ENCODE results near the gene ARRDC3.
"Not testable (repeated sequence)": the region's sequence is repeated elsewhere in the genome, so short reads cannot be mapped to it uniquely, and the experiment has no call there.

Gene ARRDC3

DNA sequence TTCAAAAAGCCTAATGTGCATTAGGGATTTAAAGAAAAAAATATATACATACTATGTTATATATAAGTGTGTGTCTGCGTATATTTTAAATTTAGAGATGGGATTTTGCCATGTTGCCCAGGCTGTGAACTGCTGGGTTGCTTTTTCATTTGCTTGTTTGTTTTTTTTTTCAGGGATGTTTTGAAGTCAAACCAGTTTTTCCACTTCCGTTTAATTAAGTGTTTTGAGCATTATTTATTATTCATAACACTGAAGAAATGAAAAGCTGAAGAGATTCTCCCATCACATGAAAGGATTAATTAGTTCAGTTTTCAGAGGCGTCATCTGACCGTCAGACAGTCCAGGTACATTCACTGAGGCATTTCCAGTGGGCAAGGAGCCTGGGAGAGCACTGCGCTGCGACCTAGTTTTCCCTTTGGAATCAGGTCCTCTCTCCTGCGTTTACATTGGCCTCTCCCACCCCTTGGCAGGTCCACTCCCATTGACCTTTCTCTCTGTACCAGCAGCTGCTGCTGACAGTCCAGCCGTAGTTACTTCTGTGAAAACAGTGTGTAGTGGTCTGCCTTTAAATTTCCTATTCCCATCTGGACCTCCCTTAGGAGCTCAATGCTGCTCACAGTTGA lies 26.0 kb downstream of the ARRDC3 start:
- DNase-seq = no peak

DNA sequence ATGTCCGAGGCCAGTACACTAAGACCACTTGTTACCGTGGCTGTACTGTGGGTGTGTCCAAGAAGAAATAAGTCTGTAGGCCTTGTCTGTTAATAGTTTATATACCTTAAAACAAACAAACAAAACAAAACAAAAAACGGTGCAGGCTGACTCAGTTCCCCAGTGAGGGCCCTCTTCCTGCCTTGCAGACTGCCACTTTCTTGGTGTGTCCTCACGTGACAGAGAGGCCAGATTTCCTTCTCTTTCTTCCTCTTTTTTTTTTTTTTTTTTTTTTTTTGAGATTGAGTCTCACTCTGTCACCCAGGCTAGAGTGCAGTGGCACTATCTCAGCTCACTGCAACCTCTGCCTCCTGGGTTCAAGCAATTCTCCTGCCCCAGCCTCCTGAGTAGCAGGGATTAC lies 28.2 kb downstream of the ARRDC3 start:
- DNase-seq = not testable (repeated sequence)

DNA sequence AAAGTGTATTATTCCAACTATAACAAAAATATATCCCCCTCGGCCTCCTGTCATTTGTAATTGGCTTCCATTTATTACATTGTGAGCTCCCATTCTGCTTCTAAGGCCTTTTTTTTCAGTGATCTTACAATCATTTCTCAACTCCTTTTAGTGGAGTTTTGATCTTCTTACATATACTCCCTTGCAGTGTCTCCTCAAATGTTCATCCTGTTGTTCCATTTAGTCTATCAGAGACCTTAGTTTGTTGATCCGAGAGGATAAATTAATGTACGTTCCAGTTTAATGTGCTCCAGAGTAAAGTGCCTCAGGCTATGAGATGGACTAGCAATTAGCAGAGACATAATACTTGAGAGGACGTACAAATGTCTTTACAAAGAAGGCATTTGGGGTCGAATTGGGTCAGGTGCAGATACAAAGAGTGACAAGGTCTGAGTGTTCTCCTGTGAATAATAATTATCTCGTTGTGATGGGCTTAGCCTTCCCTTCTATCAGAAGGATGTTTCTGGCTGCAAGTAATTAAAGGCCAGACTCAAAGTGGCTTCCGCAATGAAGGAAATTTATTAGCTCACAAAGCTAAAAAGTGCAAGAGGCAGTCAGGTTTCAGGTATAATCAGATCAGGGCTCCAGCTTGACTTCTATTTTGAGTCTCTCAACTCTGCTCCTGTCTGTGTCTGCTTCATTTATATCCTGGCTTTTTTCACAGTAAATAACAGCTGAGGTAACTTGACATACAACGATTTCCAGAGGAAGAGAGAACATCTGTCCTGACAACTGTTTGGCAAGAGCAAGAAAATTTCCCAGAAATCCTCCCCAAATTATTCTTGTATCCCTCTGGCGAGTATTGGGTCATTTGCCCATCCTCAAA lies 30.1 kb downstream of the ARRDC3 start:
- DNase-seq = no peak

DNA sequence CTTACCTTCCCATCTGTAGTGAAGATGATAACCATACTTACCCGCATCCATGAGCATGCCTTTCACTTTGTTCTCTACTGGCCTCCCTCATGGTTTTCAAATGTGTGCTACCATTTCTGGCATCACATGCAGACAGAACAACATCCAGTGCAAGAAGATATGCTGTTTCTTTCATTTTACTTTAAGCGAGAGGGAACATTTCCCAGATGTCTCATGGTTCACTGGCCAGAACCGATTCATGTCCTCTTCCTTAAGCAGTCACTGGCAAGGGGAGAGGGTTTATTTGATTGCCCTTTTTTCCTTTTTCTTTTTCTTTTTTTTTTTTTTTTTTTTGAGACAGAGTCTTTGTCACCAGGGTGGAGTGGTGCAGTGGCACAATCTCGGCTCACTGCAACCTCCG lies 37.7 kb downstream of the ARRDC3 start:
- DNase-seq = no peak

DNA sequence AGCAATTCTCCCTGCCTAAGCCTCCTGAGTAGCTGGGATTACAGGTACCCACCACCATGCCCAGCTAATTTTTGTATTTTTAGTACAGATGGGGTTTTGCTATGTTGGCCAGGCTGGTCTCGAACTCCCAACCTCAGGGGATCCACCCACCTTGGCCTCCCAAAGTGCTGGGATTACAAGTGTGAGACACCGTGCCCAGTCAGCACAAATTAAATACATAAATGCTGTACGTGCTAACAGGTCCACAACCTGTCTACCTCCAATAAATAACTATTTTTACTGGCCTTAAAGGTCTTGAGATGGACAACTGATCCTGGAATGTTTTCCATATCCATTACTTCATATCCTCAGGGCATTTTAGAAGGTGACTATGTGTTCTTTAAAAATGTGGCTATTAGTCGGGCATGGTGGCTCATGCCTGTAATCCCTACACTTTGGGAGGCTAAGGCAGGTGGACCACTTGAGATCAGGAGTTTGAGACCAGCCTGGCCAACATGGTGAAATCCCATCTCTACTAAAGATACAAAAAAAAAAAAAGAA lies 38.4 kb downstream of the ARRDC3 start:
- DNase-seq = not testable (repeated sequence)

DNA sequence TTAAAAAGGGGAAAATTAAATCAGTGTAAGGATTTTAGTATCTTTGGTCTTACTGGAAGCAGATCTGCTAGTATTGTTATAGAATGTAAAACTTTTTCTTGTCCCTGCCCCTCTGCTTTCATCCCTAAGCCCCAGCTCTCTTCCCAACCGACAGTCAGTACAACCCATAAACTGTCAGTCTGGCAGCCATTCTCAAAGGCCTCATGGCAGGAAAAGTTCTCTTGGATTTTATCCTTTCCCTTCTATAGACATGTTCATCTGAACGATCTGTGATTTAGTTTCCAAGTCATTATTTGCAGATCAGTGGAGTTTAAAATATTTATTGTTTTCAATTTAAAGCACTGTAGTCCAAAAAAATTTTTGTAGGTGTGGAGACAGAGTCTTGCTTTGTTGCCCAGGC lies 39.2 kb downstream of the ARRDC3 start:
- DNase-seq = no peak

DNA sequence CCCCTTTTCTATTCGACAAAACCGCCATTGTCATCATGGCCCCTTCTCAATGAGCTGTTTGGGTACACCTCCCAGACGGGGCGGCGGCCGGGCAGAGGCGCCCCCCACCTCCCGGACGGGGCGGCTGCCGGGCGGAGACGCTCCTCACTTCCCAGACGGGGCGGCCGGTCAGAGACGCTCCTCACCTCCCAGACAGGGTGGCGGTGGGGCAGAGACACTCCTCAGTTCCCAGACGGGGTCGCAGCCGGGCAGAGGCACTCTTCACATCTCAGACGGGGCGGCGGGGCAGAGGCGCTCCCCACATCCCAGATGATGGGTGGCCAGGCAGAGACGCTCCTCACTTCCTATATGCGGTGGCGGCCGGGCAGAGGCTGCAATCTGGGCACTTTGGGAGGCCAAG lies 40.2 kb downstream of the ARRDC3 start:
- DNase-seq = not testable (repeated sequence)

DNA sequence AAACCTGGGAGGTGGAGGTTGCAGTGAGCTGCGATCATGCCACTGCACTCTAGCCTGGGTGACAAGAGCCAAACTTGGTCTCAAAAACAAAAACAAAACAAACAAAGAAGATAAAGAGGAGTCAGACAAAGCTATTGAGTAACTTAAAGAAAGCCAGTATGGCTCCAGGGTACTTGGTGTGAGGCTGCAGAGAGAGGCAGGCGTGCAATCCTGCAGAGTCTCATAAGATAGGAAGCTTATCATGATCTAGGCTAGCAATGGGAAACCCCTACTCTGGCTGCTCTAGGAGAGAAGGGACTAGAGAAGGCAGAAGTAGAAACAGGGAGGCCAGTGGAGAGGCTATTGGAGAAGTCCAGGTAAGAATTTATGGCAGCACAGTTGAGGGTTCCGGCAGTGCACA lies 42.0 kb downstream of the ARRDC3 start:
- no peak for DNase-seq

DNA sequence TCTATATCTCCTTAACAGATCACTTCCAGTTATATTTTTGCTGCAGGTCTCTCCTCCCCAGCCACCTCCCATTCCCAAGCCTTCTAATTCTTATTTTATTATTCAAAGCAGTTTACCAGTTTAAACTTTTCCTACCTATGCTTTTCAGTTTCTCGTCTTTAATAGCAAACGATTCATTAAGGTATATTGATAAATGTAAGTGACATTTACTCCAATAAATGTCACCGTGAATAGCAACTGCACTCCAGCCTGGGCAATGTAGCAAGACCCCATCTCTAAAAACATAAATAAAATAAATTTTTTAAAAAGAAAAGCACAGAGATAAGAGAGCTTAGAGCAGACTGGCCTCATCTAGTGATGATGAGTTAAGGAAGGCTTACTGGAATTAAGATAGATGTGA lies 42.6 kb downstream of the ARRDC3 start:
- no peak for DNase-seq

DNA sequence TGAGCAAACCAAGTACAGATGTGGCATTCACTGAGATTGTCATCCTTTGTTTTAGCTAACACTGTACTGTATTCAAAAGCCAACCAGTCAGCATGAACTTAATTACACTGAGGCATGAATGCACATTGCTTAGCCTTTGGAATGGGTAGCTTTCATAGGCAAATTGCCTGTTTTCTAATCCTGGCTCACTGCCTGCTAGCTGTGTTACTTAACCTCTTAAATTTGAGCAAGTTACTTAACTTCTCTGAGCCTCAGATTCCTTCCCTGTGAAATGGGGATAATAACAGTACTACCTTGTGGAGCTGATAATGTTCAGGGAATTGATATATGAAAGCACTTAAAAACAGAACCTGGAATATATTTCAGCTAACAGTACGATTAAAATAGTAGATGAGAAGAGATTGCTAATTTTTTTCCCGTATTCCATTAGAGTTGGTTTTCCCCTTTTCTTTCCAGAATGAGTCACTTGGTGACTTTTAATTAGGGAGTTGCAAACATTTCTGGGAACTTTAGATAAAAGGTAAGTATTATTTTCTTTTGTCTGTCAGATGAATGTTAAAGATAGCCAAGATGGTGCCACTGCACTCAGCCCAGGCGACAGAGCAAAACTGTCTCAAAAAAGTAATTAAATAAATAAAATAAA lies 43.9 kb downstream of the ARRDC3 start:
- DNase-seq = no peak

DNA sequence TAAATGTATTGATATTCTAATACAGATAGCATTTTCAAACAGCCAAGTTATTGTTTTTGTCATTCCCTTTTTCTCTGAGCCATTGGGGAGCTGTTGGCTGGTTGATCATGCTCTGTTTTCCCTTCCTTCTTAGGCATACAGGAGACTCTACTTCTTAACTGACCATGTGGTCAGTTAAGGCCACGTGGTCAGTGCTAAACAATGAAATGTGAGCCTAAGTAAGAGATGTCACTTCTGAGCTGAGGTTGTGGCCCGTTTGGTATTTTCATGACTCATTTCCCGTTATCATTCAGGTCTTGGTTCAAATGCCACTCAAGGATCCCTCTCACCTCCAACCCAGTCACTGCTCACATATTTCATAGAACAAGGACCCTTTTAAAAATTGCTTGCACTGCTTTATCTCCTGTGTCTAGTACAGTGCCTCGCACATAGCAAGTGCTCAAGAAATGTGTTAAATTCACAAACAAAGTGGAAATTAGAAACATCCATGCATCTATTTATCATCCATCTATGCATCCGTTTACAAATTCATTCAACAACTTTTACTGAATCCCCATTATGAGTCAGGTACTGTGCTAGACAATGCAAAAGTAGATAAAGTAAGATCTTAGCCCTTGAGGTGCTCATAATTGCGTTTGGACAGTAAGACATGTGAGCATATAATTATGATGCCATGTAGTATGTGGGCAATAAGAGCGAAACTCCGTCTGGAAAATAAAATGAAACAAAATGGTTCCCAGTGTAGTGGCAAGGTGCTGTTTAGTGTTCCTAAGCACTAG lies 50.7 kb downstream of the ARRDC3 start:
- DNase-seq = no peak

DNA sequence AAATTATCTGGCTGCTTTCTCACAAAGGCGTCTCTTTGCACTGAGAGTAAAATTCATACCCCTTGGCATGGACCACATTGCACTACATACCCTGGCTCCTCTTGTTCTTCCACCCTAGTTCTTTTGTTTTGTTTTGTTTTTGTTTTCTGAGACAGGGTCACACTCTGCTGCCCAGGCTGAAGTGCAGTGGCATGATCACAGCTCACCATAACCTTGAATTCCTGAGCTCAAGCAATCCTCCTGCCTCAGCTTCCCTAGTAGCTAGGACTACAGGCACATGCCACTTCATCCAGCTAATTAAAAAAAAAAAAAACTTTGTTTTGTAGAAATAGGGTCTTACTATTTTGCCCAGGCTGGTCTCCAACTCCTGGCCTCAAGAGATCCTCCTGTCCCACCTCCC lies 51.4 kb downstream of the ARRDC3 start:
- no peak for DNase-seq

DNA sequence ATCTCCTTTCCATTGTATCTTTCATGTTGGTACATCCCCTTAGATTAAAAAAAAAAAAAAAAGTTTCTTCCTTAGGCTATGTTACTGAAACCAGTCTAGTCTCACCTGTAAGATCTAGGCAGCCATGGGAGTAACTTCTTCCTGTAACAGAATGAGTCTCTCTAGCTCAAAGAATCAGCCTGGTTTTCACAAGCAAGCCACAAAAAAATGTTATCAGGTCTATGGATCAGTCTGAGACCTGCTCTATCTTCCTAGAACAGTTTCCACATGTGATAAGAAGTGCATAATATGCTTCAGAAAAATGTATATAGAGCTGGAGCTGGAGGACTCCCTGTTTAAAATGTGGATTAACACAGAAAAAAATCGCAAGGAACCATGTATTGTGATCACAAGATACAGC lies 53.8 kb downstream of the ARRDC3 start:
- no peak for DNase-seq

DNA sequence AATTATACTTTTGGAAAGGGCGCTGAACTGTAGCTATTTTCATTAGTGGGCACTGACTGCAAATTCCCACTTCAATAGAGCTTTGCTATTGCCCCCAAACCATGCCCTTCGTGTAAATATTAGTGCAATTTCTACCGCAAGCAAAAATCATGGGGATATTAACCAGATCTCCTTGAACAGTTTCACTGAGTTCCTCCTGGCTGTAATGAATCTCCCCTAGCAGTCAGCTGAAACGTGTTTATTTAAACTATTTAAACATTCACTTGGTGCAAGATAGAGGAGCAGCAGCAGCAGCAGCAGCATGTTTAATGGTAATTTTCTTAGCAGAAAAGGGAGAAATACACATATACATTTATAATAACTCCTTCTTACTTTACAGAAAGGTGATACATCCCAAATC lies 54.4 kb downstream of the ARRDC3 start:
- DNase-seq = no peak

DNA sequence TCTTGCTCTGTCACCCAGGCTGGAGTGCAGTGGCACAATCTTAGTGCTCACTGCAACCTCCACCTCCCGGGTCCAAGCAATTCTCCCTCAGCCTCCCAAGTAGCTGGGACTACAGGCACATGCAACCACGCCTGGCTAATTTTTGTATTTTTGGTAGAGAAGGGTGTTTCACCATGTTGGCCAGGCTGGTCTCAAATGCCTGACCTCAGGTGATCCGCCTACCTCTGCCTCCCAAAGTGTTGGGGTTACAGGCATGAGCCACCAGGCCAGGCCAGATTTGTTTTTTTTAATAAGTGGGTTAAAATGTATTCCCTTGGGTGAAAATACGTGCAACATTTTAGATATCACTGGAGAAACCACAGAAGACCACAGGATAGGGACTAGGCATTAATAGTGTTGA lies 60.1 kb downstream of the ARRDC3 start:
- DNase-seq = not testable (repeated sequence)

DNA sequence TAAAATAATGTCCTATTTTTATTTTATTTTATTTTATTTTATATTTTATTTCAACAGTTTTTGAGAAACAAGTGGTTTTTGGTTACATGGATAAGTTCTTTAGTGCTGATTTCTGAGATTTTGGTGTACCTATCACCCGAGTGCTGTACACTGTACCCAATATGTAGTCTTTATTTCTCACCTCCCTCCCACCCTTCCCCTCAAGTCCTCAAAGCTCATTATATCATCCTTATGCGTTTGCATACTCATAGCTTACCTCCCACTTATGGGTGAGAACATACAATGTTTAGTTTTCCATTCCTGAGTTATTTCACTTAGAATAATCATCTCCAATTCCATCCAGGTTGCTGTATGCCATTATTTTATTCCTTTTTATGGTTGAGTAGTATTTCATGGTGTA lies 63.5 kb downstream of the ARRDC3 start:
- DNase-seq = no peak

DNA sequence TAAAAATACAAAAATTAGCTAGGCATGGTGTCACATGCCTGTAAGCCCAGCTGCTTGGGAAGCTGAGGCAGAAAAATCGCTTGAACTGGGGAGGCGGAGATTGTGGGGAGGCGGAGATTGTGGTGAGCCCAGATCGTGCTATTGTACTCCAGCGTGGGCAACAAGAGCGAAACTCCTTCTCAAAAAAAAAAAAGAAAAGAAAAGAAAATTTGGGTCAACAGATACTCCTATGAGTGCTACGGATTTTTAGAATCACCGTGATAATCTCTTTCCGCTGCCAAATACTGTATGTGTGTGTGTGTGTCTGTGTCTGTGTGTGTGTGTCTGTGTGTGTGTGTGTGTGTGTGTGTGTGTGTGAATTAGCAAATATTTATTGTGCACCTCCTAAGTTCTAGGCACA lies 64.4 kb downstream of the ARRDC3 start:
- DNase-seq = no peak

All from NCI-H2081 (cell line).